OCI-M2 (cell line): ENCODE data around the gene FRMPD4.
"Not testable (repeated sequence)": the region's sequence is repeated elsewhere in the genome, so short reads cannot be mapped to it uniquely, and the experiment has no call there.

Source experiments
- DNase-seq: peaks from one replicate; lab custom pipeline; 2025; ENCODE audit not compliant: unreplicated experiment; lab: John Stamatoyannopoulos, UW

FRMPD4 gene

DNA sequence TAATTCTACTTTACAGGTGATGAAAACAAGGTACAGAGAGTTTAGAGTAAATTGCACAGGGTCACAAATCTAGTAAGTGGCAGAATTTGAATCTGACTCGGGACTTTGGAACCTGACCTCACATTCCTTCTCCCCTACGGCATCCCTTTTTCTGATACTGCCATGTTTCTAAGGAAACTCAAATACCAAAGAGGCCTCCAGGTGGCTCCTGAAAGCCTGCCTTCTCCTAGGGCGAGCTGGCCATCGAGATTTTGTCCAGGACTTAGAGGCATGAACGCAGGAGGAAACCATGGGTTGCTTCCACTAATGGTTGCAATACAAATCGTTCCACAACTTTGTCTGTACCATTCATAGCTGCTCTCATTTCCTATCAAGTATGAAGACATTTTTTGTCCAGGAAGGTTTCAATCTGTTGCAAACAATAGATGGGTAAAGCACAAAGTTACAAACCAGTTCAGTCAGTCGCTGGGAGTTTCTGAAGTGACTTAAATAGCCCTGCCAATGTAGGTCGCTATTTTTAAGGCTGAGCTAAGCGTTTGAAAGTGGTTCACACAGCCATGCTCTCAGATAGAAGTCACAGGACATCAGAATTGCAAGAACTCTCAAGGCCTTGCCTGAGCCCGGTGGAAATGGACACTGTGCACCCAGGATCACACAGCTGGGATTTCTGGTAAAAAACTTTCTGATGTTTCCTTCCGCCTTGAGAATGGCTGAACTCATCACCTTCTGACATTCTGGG lies 356.3 kb downstream of the FRMPD4 start:
- no peak for DNase-seq

DNA sequence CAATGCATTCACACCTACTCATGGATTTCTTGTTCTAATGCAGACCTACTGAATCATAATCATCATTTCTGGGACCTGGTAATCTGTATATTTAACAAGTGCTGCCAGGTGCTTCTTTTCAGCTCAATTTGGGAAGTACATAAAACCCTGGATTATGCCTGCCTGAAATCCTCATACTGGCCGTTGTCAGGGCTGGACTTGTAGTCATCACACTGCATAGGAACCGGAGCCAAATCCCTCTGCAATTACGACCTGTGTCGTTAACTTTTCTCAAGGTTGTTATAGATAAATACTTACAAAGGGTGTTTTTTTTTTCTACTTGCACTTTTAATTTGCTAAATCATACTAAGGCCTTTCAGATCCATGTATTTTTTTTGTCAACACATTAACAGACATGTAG lies 358.1 kb downstream of the FRMPD4 start:
- no peak for DNase-seq

DNA sequence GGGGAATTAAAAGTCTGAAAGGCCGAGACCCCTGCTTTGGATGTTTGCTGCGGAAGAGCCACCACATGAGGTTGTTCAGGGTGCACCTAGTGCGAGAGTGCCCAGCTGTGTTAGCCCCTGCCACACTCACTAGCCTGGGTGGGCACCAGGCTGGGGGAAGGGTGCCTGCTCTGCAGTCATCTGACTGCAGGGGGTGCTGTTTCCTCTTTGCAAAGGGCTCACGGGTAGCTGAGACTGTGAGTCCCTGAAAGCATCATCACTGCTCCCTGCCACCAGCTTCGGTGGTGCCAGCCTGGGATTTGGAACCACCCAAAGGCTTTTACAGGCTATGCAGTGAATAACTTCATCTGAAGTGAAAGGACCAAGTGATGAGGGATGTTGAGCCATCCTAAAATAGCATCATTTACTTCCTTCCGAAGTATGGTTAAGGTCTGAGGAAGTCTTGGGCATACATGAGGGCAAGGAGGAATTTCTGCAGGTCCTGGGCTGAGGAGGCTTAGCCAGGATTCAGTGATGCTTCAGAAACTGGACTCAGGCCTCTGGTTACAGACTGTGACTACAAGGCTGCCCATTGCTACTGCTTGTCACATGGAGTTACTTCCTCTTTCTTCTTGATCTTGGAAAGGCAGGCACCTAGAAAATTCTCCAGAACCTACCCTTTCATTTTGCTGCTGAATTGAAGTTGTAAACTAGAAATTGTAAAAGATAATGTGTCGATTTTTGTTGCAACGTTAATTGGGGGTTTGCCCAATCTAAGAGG lies 359.7 kb downstream of the FRMPD4 start:
- DNase-seq, result no peak

DNA sequence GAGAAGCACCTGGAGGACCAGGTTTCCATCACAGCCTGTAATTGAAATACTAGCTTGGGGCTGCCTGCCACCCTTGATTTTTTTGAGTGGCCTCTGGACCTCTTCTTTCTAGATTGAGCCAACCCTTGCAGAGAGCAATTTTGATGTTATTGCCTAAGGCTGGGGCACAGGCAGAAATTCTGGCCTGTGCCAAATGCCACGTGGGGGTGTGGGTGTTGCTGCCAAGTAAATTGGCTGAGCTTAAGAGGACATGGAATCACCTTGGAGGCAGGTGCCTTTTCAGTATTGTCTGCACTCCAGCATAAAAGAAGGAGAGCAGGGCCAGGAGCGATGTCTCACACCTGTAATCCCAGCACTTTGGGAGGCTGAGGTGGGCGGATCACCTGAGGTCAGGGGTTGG lies 366.9 kb downstream of the FRMPD4 start:
- DNase-seq, result no peak

DNA sequence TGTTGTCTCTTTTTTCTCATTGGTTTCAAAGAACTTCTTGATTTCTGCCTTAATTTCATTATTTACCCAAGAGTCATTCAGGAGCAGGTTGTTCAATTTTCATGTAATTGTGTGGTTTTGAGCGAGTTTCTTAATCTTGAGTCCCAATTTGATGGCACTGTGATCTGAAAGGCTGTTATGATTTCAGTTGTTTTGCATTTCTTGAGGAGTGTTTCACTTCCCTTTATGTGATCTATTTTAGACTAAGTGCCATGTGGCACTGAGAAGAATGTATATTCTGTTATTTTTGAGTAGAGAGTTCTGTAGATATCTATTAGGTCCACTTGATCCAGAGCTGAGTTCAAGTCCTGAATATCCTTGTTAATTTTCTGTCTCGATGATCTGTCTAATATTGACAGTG lies 377.1 kb downstream of the FRMPD4 start:
- not testable (repeated sequence) for DNase-seq

DNA sequence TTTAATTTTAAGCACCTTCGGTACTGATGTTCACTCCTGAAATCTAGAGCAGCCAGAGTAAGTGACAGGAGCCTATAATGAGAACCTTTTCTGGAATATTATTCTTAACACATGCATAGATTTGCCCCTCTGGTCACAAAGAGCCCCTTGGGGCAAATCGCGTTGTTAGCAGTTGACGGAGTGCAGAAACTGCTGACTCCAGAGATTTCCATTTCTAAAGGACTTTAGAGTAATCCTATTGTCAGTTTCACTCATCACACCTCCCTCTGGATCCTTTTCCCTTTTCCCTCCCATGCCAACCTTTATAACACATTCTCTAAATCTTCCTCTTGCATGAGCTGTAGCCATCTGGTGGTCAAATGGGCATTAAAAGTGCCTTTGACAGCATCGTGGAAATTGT lies 388.0 kb downstream of the FRMPD4 start:
- DNase-seq, result no peak

DNA sequence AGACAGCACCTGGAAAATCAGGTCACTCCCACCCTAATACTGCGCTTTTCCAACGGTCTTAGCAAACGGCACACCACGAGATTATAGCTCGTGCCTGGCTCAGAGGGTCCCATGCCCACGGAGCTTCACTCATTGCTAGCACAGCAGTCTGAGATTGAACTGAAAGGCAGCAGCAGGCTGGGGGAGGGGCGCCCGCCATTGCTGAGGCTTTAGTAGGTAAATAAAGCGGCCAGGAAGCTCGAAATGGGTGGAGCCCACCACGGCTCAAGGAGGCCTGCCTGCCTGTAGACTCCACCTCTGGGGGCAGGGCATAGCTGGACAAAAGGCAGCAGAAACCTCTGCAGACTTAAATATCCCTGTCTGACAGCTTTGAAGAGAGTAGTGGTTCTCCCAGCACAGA lies 399.8 kb downstream of the FRMPD4 start:
- not testable (repeated sequence) for DNase-seq

DNA sequence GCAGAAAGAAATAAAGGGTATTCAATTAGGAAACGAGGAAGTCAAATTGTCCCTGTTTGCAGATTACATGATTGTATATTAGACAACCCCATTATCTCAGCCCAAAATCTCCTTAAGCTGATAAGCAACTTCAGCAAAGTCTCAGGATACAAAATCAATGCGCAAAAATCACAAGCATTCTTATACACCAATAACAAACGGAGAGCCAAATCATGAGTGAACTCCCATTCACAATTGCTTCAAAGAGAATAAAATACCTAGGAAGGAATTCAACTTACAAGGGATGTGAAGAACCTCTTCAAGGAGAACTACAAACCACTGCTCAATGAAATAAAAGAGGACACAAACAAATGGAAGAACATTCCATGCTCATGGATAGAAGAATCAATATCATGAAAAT lies 404.0 kb downstream of the FRMPD4 start:
- not testable (repeated sequence) for DNase-seq

DNA sequence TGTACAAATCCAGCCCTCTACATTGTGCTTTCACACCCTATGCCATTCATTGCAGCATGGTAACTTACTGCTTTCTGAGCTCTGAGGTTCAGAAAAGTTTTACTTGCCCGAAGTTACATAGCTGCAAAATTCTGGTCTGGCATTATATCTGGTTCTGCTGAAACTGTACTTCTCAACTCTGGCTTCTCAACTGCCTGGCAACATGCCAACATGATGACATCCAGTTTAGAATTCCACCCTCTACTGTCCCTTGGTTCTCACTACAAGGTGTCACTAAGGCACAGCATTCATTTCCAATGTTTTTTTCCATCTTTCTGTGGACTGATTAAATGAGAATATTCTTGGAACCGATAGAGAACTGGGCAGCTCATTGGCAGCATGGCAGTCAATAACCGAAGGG lies 410.1 kb downstream of the FRMPD4 start:
- no peak for DNase-seq

DNA sequence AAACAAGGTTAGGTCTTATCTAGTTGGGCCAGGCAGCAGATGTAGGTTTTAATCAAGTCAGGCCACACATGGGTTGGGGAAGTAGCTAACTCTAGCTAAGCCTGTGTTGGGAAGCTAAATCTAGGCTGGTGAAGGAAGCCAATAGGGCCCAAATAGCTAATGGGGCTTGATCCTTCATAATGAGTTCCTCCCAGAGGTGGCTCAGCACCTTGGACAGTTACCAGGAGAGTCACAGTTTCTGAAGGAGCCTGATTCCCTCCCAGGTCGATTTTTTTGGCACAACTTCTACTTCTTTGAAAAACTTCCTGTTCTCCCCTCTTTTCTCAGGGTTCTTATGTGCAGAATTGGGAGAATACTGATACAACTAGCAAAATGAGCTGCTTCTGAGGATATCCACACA lies 410.5 kb downstream of the FRMPD4 start:
- DNase-seq, result no peak

DNA sequence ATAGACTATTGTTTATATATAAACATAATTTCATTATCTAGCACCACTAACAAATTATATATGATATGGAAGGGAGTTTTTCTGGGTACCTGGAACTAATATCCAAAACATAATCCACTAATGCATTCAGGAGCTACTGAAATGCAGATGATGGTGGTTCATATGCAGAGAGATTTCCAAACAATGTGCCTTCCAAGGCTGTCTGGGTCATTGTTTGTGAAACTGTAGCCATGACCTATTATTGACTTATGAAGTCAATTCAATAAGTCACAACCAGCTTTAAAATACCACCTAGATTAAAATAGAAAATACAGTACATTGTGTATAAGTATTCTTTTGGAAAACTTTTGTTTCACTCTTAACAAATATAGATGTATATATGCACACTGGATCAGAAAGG lies 415.9 kb downstream of the FRMPD4 start:
- no peak for DNase-seq

DNA sequence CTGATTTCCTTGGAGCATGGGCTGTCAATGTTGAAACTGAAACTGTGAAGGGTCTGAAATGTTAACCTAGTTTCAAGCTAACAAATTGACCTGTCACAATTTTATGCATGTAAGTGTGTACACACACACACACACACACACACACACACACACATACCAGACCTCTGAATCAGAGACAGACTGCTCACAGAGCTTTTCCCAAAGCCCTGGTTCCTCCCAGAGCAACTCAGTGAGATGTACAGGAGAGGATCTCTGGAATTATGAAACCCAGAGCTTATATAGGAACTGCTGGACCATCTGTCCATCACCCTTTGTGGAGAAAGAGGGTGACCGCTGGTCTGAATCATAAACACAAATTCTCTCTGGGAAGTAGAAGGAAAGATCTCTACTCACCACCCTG lies 424.8 kb downstream of the FRMPD4 start:
- DNase-seq, result no peak

DNA sequence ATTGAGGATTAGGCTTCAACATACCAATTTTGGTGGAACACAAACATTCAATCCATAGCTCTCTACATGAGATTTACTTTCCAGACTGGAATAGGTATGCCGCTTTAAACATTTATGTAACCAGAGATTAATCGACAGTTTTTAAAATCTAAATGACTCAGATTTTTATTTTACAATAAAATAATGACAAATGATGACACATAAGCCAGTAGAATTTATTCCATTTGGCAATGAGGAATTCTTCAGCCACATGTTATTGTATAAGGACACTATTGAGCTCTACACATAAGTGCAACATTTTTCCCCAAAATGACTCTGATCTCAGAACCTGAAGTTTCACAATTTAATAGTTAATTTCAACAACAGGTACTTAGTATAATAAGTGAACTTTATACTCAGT lies 425.9 kb downstream of the FRMPD4 start:
- DNase-seq, result no peak

DNA sequence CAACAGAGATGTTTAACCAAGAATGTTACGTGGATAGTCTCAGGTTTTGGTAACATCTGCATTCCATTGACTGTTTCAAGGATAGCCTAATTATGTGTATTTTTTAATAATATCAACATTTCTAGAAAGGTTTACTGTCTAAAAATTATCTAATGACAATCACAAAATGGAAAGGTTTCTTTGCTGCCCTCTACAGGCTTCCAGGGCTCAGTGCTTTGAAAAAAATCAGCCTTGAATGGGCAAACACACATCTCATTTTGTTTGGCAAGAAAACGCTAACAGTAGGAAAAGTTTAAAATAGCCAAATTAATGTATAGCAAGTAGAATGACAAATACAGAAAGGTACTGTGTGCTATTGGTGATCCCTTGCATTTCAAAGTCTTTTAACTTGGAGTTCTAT lies 429.6 kb downstream of the FRMPD4 start:
- DNase-seq, result no peak

DNA sequence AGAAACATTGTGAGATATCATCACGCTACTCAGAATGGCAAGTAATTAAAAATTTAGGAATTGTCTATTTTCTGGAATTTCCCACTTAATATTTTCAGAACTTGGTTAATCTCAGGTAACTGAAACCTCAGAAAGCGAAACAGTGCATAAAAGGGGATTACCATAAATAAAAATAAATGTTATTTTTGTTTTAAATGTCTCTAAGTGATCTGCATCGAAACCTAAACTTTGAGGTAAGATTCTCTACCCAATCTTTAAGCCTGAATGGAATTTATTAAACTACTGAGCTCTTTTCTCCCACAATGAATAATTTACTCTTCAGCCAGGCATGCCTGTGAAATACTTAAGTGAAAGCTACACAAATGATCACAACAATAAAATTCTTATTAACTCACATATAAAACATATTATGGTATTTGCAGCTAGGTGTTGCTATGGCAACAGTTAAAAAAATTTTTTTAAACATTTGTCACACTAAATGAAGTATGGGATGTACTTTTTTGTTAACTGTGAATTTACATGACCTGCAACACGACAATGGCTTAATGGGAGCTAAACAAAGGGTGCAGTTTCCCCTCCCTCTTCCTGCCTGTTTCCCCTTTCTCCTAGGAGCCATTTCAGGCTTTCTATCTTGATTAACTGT lies 432.7 kb downstream of the FRMPD4 start:
- DNase-seq, result no peak

DNA sequence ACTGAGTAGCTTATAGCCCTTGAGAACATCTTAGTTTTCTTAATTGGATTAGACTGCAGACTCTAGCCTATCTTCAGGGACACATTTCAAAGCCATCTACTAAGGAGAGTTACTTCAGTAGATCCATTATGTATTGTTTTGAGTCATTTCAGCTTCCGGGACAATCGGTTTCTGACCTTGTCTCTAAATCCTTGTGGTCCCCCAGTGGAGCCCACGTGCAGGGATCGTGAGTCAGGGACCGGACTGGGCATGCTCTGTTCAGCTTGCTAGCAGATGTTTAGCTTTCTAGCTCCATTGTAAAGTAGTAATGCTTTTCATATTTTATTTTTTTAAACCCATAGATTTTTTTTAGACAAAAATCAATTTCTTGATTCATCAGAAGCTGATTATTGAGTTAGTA lies 441.0 kb downstream of the FRMPD4 start:
- DNase-seq, result no peak

DNA sequence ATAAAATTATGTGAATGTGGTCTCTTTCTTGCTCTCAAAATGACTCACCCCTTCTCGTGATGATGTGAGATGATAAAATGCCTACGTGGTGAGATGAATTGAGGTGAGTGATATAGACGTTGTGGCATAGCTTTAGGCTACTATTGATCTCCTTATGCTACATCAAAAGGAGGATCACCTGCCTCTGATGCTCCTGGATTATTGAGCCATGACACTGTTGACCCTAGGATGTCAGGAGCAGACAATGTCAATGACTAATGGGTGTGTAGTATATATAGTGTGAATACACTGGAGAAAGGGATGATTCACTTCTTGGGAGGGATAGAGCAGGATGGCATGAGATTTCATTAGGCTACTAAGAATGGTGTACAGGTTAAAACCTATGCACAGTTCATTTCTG lies 442.3 kb downstream of the FRMPD4 start:
- DNase-seq, result no peak

DNA sequence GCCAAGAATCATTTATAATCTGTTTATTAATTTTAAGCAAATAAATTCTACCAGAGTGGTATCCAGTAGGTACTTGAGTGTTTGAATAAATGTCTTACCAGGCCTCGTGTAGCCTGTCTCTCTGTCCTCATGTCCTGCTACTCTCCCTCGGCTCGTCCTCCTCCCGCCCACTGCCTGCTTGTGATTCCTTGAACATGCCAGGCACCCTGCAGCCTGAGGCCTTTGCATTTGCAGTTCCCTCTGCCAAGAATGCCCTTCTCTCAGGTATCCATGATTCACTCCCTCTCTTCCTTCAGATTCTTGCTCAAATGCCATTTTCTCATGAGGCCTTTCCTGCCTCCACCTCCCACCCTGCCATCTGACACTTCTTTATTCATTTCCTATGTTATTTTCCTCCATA lies 443.3 kb downstream of the FRMPD4 start:
- DNase-seq, result no peak

DNA sequence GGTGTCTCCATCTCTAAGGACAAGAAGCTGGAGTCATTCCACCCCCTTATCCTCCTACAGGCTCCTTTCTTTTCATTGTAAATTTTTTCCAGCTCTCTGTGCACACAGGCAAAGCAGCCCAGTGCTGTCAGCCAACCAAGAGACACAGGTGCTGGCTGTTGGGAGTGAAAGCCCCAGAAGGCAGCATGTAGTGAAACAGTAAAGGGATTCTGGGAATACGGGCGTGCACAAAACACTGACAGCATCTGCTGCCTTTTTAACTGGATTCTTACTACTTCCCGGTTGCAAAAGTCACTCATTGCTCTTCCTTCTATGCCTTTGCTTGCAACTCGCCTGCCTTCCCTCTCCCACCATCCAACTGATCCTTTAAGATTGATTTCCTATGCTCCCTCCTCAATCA lies 444.4 kb downstream of the FRMPD4 start:
- no peak for DNase-seq

DNA sequence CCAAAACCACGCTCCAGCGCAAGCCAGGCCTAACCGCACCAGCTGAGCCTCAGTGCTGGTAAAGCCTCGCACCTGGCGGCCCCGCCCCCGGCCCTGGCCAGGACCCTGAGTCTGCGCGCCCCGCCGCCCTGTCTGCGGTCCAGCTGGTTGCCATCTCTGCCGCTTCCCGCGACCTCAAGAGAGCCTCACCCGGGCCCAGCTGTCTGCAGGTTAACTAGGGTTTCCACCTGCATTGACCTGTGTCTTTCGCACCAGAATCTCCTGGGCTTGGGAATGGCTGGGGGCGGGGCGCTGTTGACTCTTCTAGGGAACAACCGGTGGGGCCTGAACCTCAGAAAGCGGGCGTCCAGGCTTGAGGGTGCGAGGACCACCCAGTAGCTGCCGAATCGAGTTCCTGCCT lies 445.3 kb downstream of the FRMPD4 start:
- no peak for DNase-seq

DNA sequence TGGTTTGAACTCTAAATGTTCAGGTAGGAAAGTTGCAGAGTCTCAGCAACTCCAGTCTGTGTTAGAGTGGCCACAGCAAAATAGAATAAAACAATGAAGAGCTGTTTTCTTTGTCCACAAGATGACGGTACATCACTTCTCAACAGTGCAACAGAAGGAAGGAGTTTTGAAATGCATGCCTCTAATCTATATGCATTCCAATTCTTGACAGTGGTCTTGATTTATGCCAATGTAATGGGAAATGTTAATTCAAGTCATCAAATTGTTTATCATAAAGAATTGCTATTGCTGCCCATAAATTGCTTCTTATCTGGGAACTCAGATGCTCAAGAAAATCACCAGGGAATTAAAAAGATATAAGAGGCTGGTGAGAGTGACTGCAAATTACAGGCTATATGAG lies 457.4 kb downstream of the FRMPD4 start:
- no peak for DNase-seq

DNA sequence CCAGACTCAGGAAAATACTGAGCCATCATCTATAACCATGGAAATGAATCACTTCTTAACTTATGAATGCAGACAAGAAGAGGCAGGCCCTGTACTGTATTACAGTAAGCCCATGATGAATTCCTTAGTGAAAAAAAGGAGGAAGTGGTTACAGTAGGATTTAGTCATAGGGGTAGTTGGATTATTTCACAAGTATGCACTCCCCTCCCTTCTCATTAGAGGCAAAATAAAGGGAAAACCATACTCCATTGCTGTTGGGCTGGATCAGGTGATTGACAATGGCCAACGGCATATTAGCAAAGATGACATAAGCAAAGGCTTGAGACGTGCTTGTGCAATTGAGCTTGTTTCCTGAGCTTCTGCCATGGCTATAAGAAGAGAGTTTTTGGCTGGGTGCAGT lies 471.8 kb downstream of the FRMPD4 start:
- no peak for DNase-seq
